Immature natural killer cell (primary cell): ENCODE data around the gene MAP2K5. TPM values are rescaled to one million over a fixed set of nuclear protein-coding genes. Genes with fewer than 3 reads are reported as not detected.

Experiments
- DNase-seq, 3 donors: peaks; one replicate each; pipeline ENCODE4 v3.0.0; 2022; ENCODE audit warnings: mixed read lengths in 1 of 3
- H3K27ac Mint-ChIP-seq, 6 donors: one replicate each; pipeline ENCODE4 v1.8.0; 2020; ENCODE audit warnings: mixed read lengths in 6 of 6, mild to moderate bottlenecking in 5 of 6, inconsistent platforms in 4 of 6, moderate library complexity in 3 of 6
- H3K27me3 Mint-ChIP-seq, 3 donors: one replicate each; pipeline ENCODE4 v1.8.0; 2020 to 2021; ENCODE audit warnings: low read depth in 3 of 3, mild to moderate bottlenecking in 3 of 3, mixed read lengths in 3 of 3, moderate library complexity in 3 of 3, inconsistent platforms in 1 of 3
- H3K36me3 Mint-ChIP-seq, 3 donors: one replicate each; pipeline ENCODE4 v1.8.0; 2020; ENCODE audit warnings: mixed read lengths in 3 of 3, inconsistent platforms in 2 of 3, mild to moderate bottlenecking in 2 of 3
- H3K4me1 Mint-ChIP-seq, 2 donors: one replicate each; pipeline ENCODE4 v1.8.0; 2020; ENCODE audit warnings: inconsistent platforms in 2 of 2, mild to moderate bottlenecking in 2 of 2, mixed read lengths in 2 of 2, moderate library complexity in 1 of 2
- H3K4me3 Mint-ChIP-seq, 5 donors: one replicate each; pipeline ENCODE4 v1.8.0; 2020; ENCODE audit warnings: mild to moderate bottlenecking in 5 of 5, mixed read lengths in 5 of 5, inconsistent platforms in 3 of 5, moderate library complexity in 3 of 5
- H3K9me3 Mint-ChIP-seq, 6 donors: one replicate each; pipeline ENCODE4 v1.8.0; 2020; ENCODE audit warnings: mild to moderate bottlenecking in 6 of 6, mixed read lengths in 6 of 6, inconsistent platforms in 4 of 6, moderate library complexity in 3 of 6
- polyA plus RNA-seq, 3 donors: library from polyadenylated mRNA; unstranded; fragments of 300-500 nt; fragmentation: Illumina TruSeq; gene quantifications; one replicate each; pipeline ENCODE4 v1.2.3, GENCODE V29; 2021

The MAP2K5 gene
- polyA plus RNA-seq, 3 donors from 2014 or later = 12.4 to 21.7 (median 16.0) TPM

DNA sequence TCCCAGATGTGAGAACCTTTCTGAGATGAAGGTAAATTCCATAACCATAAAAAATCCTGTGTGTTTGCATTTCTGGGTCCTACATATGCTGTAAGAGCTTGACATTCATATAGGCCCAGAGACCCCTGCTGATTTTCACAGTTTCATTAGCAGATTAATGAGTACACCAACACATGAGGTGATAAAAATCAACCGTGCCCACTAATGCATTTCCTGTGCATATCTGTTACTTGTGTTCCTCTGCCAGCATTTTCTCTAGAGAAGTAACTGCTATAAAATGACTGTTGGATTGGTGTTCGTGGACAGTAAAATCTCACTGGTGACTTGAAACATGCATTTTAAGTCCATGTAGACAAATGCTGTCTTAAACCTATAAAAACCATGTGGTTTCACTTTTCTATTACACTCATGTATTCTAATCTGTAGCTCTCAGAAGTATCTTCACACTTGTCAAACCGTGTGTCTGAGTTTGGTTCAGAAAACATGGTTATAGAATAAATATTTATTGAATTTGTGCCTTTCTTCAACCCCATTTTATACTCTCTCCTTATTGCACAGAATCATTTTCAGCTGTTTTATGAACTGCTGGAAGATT, 14.6 kb downstream of the MAP2K5 start:
- no peak for DNase-seq
- Mint-ChIP-seq H3K27me3 (no peaks in the 10 kb centered on the region), H3K4me3 (peak overlapping the region in 4 of 5 donors; percentile 36 to 67 (median 51)), H3K9me3 (no peaks in the 10 kb centered on the region), H3K27ac (peak overlapping the region in 5 of 6 donors; percentile 48 to 80 (median 61)), H3K36me3 (peaks cover 13 to 15% (median 13%) of the 10 kb centered on the region in 3 donors), H3K4me1 (peaks cover 19% of the 10 kb centered on the region in 2 donors)

DNA sequence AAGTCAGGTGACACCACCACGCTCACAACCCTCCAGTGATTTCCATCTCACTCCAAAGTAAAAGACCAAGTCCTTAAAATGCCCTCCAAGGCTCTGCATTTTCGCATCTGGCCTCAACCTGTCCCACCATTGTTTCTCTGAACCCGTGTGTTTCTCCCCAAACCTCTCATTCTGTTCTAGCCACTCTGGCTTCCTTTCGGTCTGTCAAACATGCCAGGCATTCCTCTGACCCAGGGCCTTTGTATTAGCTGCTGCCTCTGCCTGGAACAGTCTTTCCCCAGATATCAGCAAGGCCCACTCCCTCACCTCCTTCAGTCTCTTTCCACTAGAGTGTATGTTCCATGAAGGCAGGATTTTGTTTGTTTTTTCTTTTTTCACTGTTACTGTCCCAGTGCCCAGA, 16.0 kb downstream of the MAP2K5 start:
- no peak for DNase-seq
- Mint-ChIP-seq H3K9me3 (no peaks in the 10 kb centered on the region), H3K36me3 (peaks cover 13 to 17% (median 15%) of the 10 kb centered on the region in 3 donors), H3K4me1 (peaks cover 19% of the 10 kb centered on the region in 2 donors), H3K27me3 (no peaks in the 10 kb centered on the region), H3K27ac (peak overlapping the region in 1 of 6 donors; percentile 22), H3K4me3 (no peak overlapping the region)

DNA sequence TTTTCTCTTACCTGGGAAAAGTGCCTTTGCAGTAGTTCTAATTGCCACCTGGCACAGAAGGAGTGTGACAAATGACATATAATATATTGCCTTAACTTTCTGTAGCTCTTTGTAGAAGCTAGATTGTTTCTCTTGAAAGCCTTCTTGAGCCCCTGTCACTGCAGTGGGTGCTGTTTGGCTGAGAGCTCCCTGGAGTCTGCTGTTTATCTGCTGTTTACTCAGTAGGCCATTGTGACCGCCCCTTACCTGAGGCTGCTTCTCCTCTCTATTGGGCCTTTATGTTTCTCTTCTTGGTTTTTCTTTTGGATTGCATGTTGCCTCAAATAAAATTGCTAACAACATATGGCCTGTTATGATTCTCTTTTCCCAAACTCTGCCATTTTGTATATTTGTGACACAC, 16.7 kb downstream of the MAP2K5 start:
- Mint-ChIP-seq H3K36me3 (peaks cover 13 to 17% (median 15%) of the 10 kb centered on the region in 3 donors), H3K4me3 (no peak overlapping the region), H3K27ac (no peak overlapping the region), H3K4me1 (peaks cover 20 to 24% of the 10 kb centered on the region in 2 donors), H3K9me3 (no peaks in the 10 kb centered on the region), H3K27me3 (no peaks in the 10 kb centered on the region)
- no peak for DNase-seq

DNA sequence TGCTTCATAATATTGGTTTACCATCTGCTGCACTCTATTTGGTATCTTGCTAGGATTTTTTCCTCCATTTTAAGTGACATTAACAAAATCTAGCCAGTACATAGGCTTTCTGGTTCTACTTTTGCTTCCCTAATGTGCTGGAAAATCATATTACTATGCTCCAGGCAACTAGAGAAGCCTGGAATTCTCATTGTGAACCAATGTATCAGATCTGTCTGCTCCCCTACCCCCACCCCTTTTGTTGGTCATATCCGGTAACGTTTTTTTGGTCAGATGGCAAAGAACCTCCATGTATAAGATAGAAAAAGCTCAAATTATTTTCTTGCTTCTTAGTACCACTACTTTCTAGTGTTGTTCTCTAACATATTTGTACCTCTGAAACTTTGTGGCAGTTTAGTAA, 17.1 kb downstream of the MAP2K5 start:
- H3K36me3 Mint-ChIP-seq = peaks cover 13 to 17% (median 15%) of the 10 kb centered on the region in 3 donors
- no peak for DNase-seq
- peaks cover 24 to 28% of the 10 kb centered on the region in 2 donors for H3K4me1 Mint-ChIP-seq
- H3K27me3 Mint-ChIP-seq = no peaks in the 10 kb centered on the region
- no peaks in the 10 kb centered on the region for H3K9me3 Mint-ChIP-seq
- H3K27ac Mint-ChIP-seq = no peak overlapping the region
- no peak overlapping the region for H3K4me3 Mint-ChIP-seq

DNA sequence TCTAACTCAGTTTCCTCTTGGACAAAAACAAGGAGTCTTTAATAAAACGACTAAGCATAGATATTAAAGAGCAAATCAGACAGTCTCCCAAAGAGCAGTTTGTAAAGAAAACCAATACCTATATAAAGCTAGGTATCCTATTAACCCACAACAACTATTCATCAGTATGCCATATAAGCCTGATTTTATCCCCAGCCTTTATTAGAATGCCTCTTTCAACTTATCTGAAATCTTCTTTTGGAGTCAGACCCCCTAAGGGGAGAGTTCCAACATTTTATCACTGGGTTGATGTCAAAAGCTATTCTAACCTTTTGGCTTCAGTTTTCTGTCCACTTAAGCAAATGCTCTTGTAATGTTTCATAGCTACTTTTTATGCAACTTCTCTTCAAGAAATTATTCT, 17.8 kb downstream of the MAP2K5 start:
- no peak overlapping the region for H3K4me3 Mint-ChIP-seq
- peaks cover 13 to 17% (median 15%) of the 10 kb centered on the region in 3 donors for H3K36me3 Mint-ChIP-seq
- H3K9me3 Mint-ChIP-seq = no peaks in the 10 kb centered on the region
- no peak overlapping the region for H3K27ac Mint-ChIP-seq
- H3K27me3 Mint-ChIP-seq = no peaks in the 10 kb centered on the region
- peaks cover 30 to 36% of the 10 kb centered on the region in 2 donors for H3K4me1 Mint-ChIP-seq
- no peak for DNase-seq

DNA sequence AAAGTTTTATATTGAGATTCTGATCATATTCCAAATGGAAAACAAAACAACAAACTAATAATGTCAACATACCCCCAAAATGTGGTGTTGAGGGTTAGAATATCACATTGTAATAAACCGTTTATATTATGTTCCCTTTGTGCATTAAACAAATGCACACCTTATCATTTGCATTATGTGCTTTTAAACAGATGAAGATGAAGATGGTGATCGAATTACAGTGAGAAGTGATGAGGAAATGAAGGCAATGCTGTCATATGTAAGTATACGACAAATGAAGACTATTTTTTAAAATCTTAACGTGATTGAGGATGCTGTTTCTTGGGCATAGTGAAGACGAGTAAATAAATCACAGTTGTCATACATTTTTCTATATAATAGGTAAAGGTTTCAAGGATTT, 20.6 kb downstream of the MAP2K5 start:
- no peak overlapping the region for H3K27ac Mint-ChIP-seq
- H3K4me1 Mint-ChIP-seq = peaks cover 24 to 32% of the 10 kb centered on the region in 2 donors
- no peaks in the 10 kb centered on the region for H3K27me3 Mint-ChIP-seq
- H3K4me3 Mint-ChIP-seq = no peak overlapping the region
- DNase-seq = no peak
- H3K9me3 Mint-ChIP-seq = no peaks in the 10 kb centered on the region
- peaks cover 13 to 18% (median 17%) of the 10 kb centered on the region in 3 donors for H3K36me3 Mint-ChIP-seq

DNA sequence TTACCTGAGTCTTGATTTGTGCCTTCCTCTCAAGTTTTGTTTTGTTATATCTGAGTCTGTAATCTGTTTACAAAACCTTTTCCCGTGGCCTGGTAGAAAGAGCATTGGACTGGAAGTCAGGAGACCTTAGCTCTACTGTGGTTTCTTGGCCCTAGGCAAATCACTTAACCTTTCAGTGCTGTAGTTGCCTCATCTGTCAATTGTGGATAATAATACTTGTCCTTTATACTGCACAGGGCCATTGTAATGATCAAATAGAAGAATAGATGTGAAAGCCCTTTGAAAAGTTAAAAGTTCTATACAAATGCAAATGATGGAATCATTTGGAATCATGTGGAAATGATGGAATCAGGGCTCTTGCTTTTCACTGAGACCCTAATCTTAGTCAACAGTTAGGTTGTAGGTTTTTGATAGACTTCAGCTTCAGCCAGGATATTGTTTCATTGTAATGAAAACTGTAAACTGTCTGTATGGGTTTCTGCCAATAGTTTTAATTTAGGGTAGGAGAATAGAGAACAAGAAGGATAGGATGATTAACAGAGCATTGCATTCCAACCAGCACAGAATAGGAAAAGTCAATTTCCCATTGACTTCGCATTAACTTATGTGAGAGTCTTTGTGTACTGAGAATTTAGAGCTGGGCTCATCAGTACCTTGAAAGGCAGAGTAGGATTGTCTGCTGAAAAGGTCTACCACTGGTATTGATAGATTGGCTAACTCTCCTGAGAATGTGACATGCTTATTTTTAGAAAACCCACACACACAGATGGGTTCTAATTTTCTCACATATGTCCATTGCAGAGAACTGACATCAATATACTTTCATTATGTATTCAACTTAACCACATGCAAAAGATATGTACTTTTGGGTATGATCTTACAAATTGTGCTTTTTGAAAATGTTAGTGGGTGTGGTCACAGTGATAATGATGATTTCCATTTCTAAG, 21.8 kb downstream of the MAP2K5 start:
- Mint-ChIP-seq H3K4me1 (peaks cover 18 to 25% of the 10 kb centered on the region in 2 donors), H3K27me3 (no peaks in the 10 kb centered on the region), H3K9me3 (no peaks in the 10 kb centered on the region), H3K36me3 (peaks cover 2 to 9% (median 9%) of the 10 kb centered on the region in 3 donors), H3K27ac (peak overlapping the region; percentile 7 to 73 (median 52)), H3K4me3 (peak overlapping the region in 1 of 5 donors; percentile 43)
- no peak for DNase-seq

DNA sequence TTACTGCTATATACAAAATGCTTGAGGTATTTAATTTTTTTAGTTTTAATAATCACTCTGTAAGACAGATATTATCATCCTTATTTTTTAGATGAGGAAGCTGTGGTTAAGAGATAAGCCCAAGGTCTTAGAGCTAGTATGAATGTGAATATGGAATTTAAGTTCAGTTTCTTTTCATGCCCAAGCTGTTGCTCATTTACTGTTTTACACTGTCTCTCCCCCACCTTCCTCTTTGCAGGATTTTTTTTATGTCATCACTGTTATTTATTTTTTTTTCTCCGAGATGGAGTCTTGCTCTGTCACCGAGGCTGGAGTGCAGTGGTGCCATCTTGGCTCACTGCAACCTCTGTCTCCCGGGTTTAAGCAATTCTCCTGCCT, 22.5 kb downstream of the MAP2K5 start:
- no peaks in the 10 kb centered on the region for H3K9me3 Mint-ChIP-seq
- H3K36me3 Mint-ChIP-seq = peaks cover 2 to 8% (median 4%) of the 10 kb centered on the region in 3 donors
- H3K27me3 Mint-ChIP-seq = no peaks in the 10 kb centered on the region
- peak overlapping the region; percentile 7 to 70 (median 48) for H3K27ac Mint-ChIP-seq
- peak overlapping the region in 1 of 5 donors; percentile 43 for H3K4me3 Mint-ChIP-seq
- peaks cover 18 to 25% of the 10 kb centered on the region in 2 donors for H3K4me1 Mint-ChIP-seq
- DNase-seq = no peak

DNA sequence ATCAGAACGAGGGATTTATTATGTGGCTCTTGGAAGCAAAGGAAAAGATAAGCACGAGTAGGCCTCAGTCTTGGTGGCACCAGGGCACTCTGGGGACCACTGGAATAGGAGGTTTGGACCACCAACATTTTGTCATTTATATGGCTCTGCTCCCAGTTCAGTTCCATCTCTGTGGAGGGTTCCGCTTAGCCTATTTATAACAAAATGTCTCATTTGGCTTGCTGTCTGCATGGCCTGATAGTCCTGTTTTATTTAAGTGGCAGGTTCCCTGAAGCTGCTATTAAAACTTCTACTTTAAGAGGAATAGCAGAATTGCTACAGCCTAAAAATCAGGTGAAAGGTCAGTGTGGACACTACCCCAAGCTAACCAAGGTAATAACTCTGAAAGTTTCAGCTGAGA, 27.2 kb downstream of the MAP2K5 start:
- DNase-seq = no peak
- peaks cover 7 to 9% (median 8%) of the 10 kb centered on the region in 3 donors for H3K36me3 Mint-ChIP-seq
- no peak overlapping the region for H3K27ac Mint-ChIP-seq
- no peaks in the 10 kb centered on the region for H3K27me3 Mint-ChIP-seq
- no peak overlapping the region for H3K4me3 Mint-ChIP-seq
- H3K4me1 Mint-ChIP-seq = peaks cover 12 to 14% of the 10 kb centered on the region in 2 donors
- no peaks in the 10 kb centered on the region for H3K9me3 Mint-ChIP-seq

DNA sequence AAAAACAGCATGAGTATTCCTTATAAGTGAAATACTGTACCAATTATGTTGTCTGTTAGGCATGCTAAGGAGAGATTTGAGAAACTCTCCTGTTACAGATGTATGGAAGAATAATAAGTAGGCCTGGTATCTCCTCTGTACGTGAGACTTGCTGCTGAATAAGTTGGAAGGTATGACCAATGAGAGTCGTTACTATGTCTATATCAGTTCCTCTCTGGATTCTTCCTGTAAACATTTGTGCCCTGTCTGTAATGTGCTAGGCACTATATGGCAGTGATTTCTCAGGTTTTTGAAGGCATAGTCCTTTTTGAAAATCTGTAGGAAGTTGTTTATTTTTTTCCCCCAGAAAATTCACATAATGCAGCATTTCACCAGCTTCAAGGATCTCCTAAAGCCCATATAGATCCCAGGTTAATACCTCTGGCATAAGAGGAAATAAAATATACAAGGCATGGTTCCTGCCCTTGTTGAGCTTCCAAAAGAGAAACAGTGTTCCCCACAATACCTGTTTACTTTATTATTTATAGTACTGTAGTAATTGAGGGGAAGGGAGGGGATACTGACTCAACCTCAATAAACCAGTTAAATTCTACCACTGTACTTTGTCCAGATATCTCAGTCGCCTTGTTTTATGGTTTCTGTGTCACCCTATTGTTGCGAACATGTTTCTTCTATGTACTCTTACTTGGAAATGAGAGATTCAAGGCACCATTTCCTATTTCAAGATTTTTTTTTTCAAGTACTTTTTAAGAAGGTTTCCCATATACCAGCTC, 28.6 kb downstream of the MAP2K5 start:
- Mint-ChIP-seq H3K27me3 (no peaks in the 10 kb centered on the region), H3K9me3 (no peaks in the 10 kb centered on the region), H3K4me1 (peaks cover under 1 to 2% of the 10 kb centered on the region in 2 donors), H3K27ac (no peak overlapping the region), H3K4me3 (no peak overlapping the region), H3K36me3 (peaks cover 3 to 9% (median 8%) of the 10 kb centered on the region in 3 donors)
- no peak for DNase-seq

DNA sequence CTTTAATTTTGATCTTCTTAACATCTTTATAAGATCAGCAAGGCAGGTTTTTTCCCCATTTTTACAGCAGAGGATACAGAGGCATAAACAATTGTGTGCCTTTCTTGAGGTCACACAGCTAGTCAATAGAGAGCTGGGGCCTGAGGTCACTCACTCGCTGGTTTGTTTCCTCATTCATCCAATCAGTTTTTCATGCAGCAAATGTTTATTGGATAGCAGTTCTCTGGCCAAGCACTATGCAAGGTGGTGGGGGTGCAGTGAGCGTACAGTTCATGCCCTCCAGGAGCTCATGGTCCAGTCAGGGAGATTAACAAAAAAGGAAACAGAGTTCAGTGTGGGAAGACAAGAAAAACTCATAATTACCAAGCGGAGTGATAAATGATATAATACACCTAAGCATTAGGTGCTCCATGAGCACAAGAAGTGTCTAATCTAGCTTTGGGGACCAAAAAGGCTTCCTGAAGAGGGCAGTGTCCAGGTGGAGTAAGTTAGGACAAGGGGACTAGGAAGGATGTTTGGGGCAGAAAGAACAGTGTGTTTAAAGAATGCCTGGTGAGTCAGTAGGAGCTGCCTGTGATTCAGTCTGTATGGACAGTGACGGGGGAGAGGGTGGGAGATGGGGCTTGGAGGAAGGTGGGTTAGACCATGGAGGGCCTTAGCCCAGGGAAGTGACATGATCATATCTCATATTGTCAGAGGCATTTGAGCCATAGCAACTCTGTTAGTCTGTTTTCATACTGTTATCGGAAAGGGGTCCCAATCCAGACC, 29.3 kb downstream of the MAP2K5 start:
- DNase-seq = no peak
- no peaks in the 10 kb centered on the region for H3K9me3 Mint-ChIP-seq
- H3K4me1 Mint-ChIP-seq = peaks cover 0 to 2% of the 10 kb centered on the region in 2 donors
- H3K4me3 Mint-ChIP-seq = no peak overlapping the region
- H3K27ac Mint-ChIP-seq = no peak overlapping the region
- no peaks in the 10 kb centered on the region for H3K27me3 Mint-ChIP-seq
- peaks cover 3 to 9% (median 8%) of the 10 kb centered on the region in 3 donors for H3K36me3 Mint-ChIP-seq

DNA sequence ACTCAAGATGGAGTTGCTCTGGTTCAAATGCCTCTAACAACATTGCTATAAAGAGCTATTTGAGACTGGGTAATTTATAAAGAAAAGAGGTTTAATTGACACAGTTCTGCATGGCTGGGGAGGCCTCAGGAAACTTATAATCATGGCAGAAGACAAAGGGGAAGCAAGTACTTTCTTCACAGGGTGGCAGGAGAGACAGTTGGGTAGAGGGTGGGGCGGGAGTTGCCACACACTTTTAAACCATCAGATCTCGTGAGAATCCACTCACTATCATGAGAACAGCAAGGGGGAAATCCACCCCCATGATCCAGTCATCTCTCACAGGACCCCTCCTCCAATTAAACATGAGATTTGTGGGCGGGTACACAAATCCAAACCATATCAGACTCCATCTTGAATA, 30.7 kb downstream of the MAP2K5 start:
- no peak overlapping the region for H3K4me3 Mint-ChIP-seq
- H3K27ac Mint-ChIP-seq = no peak overlapping the region
- H3K4me1 Mint-ChIP-seq = peaks cover 0 to 2% of the 10 kb centered on the region in 2 donors
- H3K36me3 Mint-ChIP-seq = peaks cover 3 to 13% (median 9%) of the 10 kb centered on the region in 3 donors
- H3K27me3 Mint-ChIP-seq = no peaks in the 10 kb centered on the region
- no peak for DNase-seq
- no peaks in the 10 kb centered on the region for H3K9me3 Mint-ChIP-seq

DNA sequence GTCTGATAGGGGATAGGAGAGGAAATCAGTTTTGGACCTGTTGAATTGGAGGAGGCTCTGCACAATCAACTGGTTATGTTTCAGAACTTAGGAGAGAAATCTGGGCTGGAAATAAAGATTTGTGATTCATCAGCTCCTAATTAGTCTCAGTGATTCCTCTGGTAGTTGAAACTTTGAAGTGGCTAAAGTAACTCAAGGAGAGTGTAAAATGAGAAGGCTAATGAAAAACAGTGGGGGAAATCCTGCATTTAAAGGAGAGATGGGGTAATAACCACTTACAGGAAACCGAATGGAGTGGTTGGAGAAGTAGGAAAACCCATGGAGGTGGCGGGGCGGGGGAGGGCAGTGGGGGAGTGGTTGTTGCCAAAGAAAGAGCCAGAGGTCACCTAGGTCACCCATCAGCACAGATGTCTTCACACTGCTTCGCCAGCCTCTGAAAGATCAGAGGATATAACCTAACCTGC, 32.6 kb downstream of the MAP2K5 start:
- H3K4me1 Mint-ChIP-seq = peaks cover 0 to 2% of the 10 kb centered on the region in 2 donors
- no peaks in the 10 kb centered on the region for H3K27me3 Mint-ChIP-seq
- no peak overlapping the region for H3K4me3 Mint-ChIP-seq
- no peak for DNase-seq
- H3K36me3 Mint-ChIP-seq = peaks cover 3 to 8% (median 6%) of the 10 kb centered on the region in 3 donors
- H3K9me3 Mint-ChIP-seq = no peaks in the 10 kb centered on the region
- H3K27ac Mint-ChIP-seq = peak overlapping the region in 1 of 6 donors; percentile 34
